Hematopoietic multipotent progenitor cell treated with erythropoietin and hydrocortisone succinate and interleukin-3 and kit ligand, for 17 days (in vitro differentiated cells): ENCODE measurements around the gene HSF5.

Experiments used
- DNase-seq: peaks from one replicate; pipeline ENCODE4 v3.0.0-alpha.2; 2015; ENCODE audit warnings: low spot score

HSF5 gene

GRCh38 chr17:58385359-58385899 is 102.8 kb downstream of the HSF5 start:
- no peak for DNase-seq

GRCh38 chr17:58384897-58385296 is 103.3 kb downstream of the HSF5 start:
- no peak for DNase-seq

- DNase-seq, result no peak
Observed at GRCh38 chr17:58383892-58384462, 104.2 kb downstream of the HSF5 start.

- DNase-seq, result no peak
Observed at GRCh38 chr17:58382872-58383242, 105.4 kb downstream of the HSF5 start.

- no peak for DNase-seq
Observed at GRCh38 chr17:58382108-58382871, 105.9 kb downstream of the HSF5 start.

DNA sequence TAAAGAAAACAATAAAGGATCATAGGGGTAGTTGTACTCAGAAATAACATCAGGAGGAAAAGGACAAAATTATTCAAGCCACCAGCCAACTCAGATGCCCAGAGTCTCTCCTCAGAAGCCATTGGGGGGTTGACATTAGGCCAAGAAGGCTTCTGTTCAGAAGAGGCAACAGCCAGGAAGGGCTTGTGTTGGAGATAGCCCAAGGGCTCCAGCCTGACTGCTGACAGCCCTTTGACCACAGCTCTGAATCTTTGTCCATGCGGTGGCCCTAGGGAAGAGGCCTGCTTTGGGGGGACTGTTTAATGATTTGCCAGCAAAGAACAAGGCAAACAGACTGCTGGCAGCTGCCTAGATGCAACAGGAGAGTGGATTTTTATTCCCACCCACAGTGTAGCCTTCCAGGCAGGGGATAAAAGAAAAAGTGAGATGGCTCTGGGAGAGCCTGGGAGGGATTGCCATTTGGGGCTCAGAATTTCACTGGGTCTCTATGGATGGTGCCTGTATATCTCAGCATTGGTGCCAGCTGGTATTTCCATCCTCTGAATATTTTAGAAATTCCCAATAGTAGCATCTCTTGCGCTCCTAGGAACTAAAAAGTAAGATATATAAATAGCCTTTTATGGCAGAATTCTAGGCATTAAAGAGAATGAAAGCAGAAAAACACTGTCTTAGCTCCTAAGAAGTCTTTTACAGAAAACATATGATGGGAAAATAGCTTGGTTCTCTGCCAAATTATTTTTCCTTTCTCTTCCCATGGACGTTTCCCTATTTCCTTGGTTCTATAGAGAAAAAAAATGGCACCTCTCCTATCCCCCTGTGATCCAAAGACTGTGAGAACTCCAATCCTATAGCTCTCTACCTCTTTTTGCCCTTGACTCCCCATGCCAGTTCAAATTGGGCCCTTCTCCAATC is 106.8 kb downstream of the HSF5 start:
- no peak for DNase-seq

- no peak for DNase-seq
Observed at GRCh38 chr17:58380207-58381123, 107.7 kb downstream of the HSF5 start.

GRCh38 chr17:58379511-58379824 is 108.7 kb downstream of the HSF5 start:
- no peak for DNase-seq

DNA sequence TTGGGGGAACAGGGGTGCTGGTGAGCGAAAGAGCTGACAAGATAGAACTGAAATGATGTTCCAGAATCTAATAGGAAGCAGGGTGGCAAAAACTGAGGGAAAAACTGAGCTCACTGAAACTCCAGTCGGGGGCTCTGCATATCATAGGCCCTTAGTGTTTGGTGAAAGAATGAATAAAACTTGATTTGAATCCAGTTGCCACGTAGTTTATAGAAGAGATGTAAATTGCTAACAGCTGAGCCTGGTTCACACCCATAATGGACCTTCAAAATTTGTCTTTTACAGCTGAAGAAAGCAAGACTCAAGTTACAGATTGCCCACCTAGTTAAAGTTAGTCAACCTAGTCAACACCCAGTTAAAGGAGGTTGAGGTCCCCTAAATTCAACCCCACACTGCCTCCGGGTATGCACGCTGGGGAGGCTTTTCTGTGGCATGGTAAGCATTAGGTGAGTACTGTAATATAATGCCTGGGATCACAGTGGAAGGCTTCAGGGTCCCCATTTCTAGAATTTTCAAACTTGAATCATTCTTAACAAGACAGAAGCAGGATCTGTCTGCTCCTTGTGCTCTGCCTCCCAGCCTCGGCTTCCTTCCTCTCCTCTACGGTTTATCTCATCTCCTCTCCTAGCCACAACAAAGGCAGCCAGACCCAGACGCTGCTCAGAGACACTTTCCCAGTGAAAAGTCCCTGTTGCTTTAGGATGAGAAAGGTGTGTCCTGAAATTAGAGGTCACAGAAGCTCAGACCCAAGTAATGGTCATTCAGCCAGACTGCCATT is 109.3 kb downstream of the HSF5 start:
- DNase-seq, result no peak

DNA sequence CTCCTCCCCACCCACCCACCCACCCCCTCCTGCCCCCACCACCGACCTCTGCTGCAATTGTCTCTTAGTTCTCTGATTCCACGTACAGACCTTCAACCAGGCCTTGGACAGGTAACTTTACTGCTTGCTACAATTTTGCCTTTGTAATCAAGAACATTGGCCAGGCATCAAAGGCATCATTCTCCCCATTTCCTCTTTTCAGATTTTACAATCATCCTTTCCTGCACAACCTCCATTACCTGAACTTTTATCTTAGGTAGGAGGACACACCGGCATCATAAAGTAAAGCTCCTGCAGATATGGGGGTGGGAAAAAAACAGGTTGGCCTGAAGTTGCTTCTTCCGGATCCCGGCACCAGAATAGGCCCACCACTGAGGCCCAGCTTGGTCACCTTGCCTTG is 110.5 kb downstream of the HSF5 start:
- no peak for DNase-seq

DNA sequence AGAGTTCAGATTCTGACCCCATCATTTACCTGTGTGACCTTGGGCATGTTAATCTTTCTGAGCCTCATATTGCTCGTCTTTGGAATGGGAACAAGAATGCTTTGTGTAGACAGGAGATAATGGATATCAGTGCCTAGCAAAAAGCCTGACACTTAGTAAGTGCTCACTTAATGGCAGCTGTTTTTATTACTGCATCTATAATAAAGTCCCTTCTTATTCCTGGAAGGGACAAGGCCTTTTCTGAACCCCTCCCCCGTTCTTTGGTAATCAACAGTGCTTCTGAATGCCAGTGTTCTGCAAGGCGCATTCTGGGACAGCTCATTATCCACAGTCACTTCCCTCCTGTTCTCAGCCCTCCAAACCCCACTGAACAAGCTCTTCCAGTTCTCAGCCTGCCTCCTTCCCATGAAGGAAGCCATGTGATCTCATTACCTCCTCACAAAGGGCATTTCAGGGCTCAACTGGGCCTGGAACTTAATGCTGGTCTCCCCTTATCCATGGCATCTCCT is 111.1 kb downstream of the HSF5 start:
- DNase-seq, result no peak

DNA sequence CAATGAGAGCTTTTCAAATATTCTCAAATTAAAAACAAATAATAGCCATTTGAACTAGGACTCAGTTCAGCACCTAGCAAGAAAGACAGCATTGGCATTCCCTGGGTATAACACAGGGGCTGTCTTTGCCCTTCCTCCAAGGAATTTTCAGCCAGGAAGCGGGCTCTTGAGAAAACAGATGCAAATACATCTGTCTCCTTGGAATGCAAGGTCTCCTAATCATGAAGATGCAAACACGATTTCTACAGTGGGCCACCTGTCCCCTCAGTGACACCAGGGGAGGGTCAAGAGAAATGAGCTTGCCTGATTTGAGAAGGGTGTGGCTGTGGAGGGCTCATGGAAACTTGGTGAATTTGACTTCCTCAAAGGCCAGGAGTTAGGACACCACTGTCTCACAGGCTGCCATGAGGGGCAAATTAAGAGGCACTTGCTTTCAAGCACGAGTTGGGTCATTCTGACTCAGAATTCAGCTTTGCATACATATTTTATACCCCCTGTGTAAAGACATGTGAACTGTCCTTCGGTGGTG is 111.7 kb downstream of the HSF5 start:
- no peak for DNase-seq

- no peak for DNase-seq
Observed at GRCh38 chr17:58375811-58376210, 112.4 kb downstream of the HSF5 start.

GRCh38 chr17:58375256-58375655 is 113.0 kb downstream of the HSF5 start:
- no peak for DNase-seq

GRCh38 chr17:58373923-58374322 is 114.3 kb downstream of the HSF5 start:
- DNase-seq, result no peak

DNA sequence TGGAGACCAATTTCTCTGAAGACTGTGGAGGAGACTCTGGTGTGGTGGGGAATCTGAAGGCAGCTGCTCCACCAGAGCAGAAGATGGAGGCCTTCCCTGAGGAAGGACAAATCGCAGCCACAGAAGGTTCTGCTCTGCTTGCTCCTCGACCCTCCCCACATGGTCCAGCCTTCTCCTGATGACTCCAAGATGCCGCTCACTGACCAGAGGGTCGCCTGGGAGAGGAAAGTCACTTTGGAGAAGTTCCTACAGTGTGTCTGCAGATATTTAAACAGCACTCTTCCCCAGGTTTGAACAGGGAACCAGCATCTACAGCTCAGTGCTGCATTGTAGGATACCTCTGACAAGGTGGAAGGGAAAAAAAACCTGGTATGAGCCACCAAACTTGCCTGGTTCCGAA is 115.2 kb downstream of the HSF5 start:
- no peak for DNase-seq

- DNase-seq, result no peak
Observed at GRCh38 chr17:58371300-58371950, 116.8 kb downstream of the HSF5 start.

DNA sequence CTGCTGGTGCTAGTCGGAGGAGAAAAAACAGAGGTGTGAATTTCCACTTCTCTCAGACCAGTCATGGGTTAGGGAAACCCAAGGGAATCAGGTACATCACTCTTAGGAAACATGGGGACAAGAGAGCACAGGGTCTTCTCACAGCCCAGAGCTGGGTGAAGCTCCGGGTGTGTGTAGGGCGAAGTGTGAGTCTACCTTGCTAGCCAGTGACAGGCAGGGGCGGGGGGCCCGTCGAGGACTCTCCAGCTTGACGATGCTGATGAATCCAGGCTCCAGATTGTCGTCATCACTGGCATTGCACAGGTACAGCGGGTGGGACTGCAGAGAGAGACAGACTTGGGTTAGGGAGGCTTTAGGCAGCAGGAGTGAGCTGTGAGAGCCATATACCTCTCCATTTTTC is 117.5 kb downstream of the HSF5 start:
- no peak for DNase-seq

- DNase-seq, result no peak
Observed at GRCh38 chr17:58370309-58370708, 117.9 kb downstream of the HSF5 start.
